ENCODE measurements around the gene AGBL4. TPM values are rescaled to one million over a fixed set of nuclear protein-coding genes. Genes with fewer than 3 reads are reported as not detected.

The AGBL4 gene
- total RNA-seq, 1 donor from 2014 or later = not detected

DNA sequence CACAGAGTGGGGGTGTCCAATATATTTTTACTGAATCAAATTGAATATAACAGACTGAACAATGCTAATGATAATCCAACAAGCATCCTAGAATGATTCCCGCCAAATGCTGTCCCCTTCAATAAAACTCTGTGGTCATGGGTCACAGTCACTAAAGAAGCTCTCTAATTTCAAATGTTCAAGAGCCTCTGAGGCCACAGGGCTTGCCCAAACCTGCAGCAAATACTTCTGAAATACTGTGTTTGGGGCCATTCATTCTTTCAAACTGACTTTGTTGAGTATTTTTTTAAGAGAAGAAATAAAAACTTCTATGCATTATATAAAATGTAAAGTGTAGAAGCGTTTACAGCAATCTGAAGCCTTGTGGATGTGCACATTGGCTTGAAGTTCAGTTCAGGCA lies 1239.5 kb downstream of the AGBL4 start:
- no peaks in the 10 kb centered on the region for H3K4me1 Mint-ChIP-seq (ENCODE audit: unreplicated experiment)

DNA sequence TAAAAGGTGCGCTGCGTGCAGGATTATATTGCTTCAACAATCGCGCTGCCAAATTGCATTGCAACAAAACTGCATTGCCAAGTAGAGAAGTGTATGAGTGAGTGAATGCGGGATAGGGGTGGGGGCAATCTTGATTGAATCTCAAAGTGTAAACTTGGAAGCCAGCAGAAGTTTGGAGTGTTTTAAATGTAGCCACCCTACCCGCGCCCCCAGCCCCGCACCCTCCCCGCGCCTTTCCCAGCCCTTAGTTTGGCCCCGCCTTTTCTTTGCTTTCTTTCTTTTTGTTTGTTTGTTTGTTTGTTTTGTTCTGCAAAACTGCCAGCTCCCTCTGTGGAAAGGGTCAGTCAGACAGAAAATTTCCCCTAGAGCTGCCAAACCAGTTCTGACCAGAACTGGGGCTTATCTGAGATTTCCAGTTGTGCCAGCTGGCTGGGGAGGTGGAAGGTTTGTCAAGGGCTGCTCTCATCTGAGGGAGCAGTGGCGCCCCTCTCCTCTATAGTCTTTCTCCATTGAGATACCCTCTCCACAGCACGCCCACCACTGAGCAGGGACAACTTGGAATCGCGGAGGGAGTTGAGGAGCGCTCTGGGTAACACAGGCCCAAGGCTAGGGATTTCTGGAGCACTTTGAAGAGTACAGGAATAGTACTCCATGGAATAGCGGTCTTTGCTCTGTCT lies 1246.4 kb downstream of the AGBL4 start:
- Mint-ChIP-seq H3K36me3 (ENCODE audit: unreplicated experiment) (no peaks in the 10 kb centered on the region), H3K27ac (ENCODE audit: unreplicated experiment) (no peak overlapping the region), H3K9me3 (ENCODE audit: unreplicated experiment) (no peaks in the 10 kb centered on the region), H3K27me3 (ENCODE audit: unreplicated experiment) (peaks cover 27% of the 10 kb centered on the region), H3K4me3 (ENCODE audit: unreplicated experiment) (peak overlapping the region; percentile 70), H3K4me1 (ENCODE audit: unreplicated experiment) (peaks cover 11% of the 10 kb centered on the region)
- no peak for DNase-seq (ENCODE audit: extremely low spot score, unreplicated experiment)
- TF ChIP-seq, protein P1, sequence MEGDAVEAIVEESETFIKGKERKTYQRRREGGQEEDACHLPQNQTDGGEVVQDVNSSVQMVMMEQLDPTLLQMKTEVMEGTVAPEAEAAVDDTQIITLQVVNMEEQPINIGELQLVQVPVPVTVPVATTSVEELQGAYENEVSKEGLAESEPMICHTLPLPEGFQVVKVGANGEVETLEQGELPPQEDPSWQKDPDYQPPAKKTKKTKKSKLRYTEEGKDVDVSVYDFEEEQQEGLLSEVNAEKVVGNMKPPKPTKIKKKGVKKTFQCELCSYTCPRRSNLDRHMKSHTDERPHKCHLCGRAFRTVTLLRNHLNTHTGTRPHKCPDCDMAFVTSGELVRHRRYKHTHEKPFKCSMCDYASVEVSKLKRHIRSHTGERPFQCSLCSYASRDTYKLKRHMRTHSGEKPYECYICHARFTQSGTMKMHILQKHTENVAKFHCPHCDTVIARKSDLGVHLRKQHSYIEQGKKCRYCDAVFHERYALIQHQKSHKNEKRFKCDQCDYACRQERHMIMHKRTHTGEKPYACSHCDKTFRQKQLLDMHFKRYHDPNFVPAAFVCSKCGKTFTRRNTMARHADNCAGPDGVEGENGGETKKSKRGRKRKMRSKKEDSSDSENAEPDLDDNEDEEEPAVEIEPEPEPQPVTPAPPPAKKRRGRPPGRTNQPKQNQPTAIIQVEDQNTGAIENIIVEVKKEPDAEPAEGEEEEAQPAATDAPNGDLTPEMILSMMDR (IDR thresholded peaks at IDR 0.05) = no peak

More for the DNA sequence above, 1239.5 kb downstream of the AGBL4 start:
- H3K4me3 Mint-ChIP-seq (ENCODE audit: unreplicated experiment) = no peak overlapping the region
- H3K36me3 Mint-ChIP-seq (ENCODE audit: unreplicated experiment) = no peaks in the 10 kb centered on the region
- TF ChIP-seq, protein P1 (IDR thresholded peaks at IDR 0.05) = no peak
- no peak for DNase-seq (ENCODE audit: extremely low spot score, unreplicated experiment)
- no peak overlapping the region for H3K27ac Mint-ChIP-seq (ENCODE audit: unreplicated experiment)
- H3K27me3 Mint-ChIP-seq (ENCODE audit: unreplicated experiment) = no peaks in the 10 kb centered on the region
- peaks cover 11% of the 10 kb centered on the region for H3K9me3 Mint-ChIP-seq (ENCODE audit: unreplicated experiment)

DNA sequence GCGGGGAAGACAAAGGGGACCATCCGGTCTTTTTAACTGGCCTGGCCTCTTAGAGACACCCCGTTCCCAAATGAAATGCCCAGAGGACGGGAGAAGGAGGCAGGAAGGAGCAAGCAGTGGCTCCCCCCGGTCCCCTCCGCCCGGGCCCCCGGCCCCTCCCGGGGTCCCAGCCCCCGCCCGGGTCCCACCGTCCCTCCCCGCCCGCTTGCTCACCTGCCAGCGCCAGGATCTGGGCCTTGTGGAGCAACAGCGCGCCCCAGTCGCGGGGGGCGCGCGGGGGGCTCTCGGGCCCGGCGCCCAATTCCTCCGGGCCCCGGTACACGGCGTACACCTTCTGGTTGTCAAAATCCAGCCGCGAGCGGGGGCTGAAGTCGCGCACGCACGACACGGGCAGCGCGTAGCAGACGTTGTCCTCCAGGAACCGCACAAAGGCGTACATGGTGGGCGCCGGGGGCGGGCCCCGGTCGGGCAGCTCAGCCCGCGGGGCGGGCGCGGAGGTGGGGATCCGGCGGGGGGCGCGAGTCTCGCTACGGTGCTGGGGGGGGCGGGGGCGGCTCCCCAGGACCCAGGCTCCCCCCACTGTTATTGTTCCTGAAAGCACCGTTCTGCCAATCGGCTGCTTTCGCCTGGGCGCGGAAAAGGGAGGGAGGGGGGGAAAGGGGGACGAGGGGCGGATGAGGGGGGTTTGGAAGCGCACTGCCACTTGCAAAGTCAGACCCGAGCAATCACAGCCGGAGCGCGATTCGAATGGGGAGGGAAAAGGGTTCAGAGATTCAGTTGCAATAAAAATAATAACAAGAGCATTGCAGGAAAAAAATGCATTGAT lies 1247.1 kb downstream of the AGBL4 start, which contains the start of gene BEND5:
Gene BEND5, minus strand, starts transcription at position 499 of the 826 bp plus-strand sequence. Its CDS starts 60 bp downstream, at position 439.
- H3K4me3 Mint-ChIP-seq (ENCODE audit: unreplicated experiment) = peak within 1 kb of the TSS; percentile 78
- no peaks in the 10 kb centered on the region for H3K36me3 Mint-ChIP-seq (ENCODE audit: unreplicated experiment)
- DNase-seq (ENCODE audit: extremely low spot score, unreplicated experiment) = no peak
- peak within 1 kb of the TSS; percentile 6 for H3K27ac Mint-ChIP-seq (ENCODE audit: unreplicated experiment)
- H3K27me3 Mint-ChIP-seq (ENCODE audit: unreplicated experiment) = peaks cover 27% of the 10 kb centered on the region
- peaks cover 11% of the 10 kb centered on the region for H3K4me1 Mint-ChIP-seq (ENCODE audit: unreplicated experiment)
- no peaks in the 10 kb centered on the region for H3K9me3 Mint-ChIP-seq (ENCODE audit: unreplicated experiment)
- TF ChIP-seq, protein P1 (IDR thresholded peaks at IDR 0.05) = no peak

DNA sequence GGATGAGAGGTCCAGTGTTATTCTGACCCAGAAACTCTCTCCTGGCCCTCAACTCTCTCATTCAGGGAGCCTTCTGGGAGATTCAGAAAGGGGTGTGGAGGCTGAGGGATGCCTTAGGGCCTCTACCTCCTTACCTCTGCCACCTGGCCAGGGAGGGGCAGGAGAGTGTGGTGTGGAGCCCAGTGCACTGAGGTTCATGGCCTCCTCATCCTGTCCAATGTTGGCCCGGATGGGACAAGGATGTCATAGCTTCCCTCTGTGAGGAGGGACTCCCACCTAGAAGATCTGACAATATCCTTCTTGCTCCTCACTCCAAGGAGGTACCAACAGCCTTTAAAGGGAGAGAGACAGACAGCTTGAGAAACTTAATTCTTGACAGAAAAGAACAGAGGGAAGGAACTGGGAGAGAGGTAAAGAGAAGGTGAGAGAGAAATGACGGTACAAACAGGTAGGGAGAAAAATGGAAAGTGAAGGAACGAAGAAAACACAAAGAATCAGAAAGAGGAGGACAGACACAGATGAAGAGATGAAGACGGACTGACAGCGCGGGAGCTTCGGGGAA lies 1247.8 kb downstream of the AGBL4 start:
- H3K27me3 Mint-ChIP-seq (ENCODE audit: unreplicated experiment) = peaks cover 27% of the 10 kb centered on the region
- no peaks in the 10 kb centered on the region for H3K9me3 Mint-ChIP-seq (ENCODE audit: unreplicated experiment)
- peak overlapping the region; percentile 6 for H3K27ac Mint-ChIP-seq (ENCODE audit: unreplicated experiment)
- no peak for DNase-seq (ENCODE audit: extremely low spot score, unreplicated experiment)
- H3K4me3 Mint-ChIP-seq (ENCODE audit: unreplicated experiment) = peak overlapping the region; percentile 78
- no peaks in the 10 kb centered on the region for H3K36me3 Mint-ChIP-seq (ENCODE audit: unreplicated experiment)
- TF ChIP-seq, protein P1 (IDR thresholded peaks at IDR 0.05) = no peak
- H3K4me1 Mint-ChIP-seq (ENCODE audit: unreplicated experiment) = peaks cover 11% of the 10 kb centered on the region

DNA sequence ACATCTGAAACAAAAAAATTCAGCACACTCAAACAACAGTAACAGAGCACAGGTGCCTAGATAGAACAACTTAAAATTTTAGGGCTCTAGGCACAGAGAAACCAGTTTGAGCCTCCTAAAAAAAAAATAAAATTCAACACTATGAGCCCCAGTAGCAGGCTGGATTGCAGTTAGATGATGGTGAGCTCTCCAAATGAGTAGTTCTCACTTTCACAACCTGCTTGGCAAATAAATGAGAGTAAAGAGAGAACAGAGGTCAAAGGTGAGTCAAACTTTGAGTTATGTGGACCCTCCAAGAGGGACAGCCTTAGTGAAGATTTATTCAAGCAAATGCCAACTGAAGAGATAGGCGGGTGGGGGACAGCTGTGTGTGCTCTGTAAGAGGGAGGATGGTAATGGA lies 1250.6 kb downstream of the AGBL4 start:
- Mint-ChIP-seq H3K36me3 (ENCODE audit: unreplicated experiment) (no peaks in the 10 kb centered on the region), H3K9me3 (ENCODE audit: unreplicated experiment) (no peaks in the 10 kb centered on the region), H3K4me3 (ENCODE audit: unreplicated experiment) (no peak overlapping the region), H3K4me1 (ENCODE audit: unreplicated experiment) (peaks cover 11% of the 10 kb centered on the region), H3K27me3 (ENCODE audit: unreplicated experiment) (peaks cover 26% of the 10 kb centered on the region), H3K27ac (ENCODE audit: unreplicated experiment) (no peak overlapping the region)
- TF ChIP-seq, protein P1 (IDR thresholded peaks at IDR 0.05) = no peak
- no peak for DNase-seq (ENCODE audit: extremely low spot score, unreplicated experiment)

All from osteocyte (in vitro differentiated cells).